ENCODE results near the gene DPEP1.
"Not testable (repeated sequence)": the region's sequence is repeated elsewhere in the genome, so short reads cannot be mapped to it uniquely, and the experiment has no call there.

The DPEP1 gene

GRCh38 chr16:89661215-89661614 is 47.8 kb downstream of the DPEP1 start:
- peaks cover 23% of the 10 kb centered on the region for H3K4me1 ChIP-seq (ENCODE audit: insufficient read depth, low read length, severe bottlenecking)
- H4K20me1 ChIP-seq (ENCODE audit: insufficient read depth, low read length), result no peaks in the 10 kb centered on the region
- 0 out of 2 replicates have a peak, but pooled peaks cover 3% of the 10 kb centered on the region for H3K9me3 ChIP-seq (ENCODE audit: low read length)
- H3K4me3 ChIP-seq (ENCODE audit: low read depth, low read length, poor library complexity, severe bottlenecking), result no peak overlapping the region
- no peak overlapping the region for H3K27ac ChIP-seq (ENCODE audit: low read depth, low read length, poor library complexity, severe bottlenecking)
- H3K9me2 ChIP-seq (ENCODE audit: low read depth, low read length), result no peaks in the 10 kb centered on the region
- H2AFZ ChIP-seq (ENCODE audit: low read length), result no peak overlapping the region
- H3K4me2 ChIP-seq (ENCODE audit: low read length), result no peak overlapping the region
- peaks cover 65% of the 10 kb centered on the region for H3K36me3 ChIP-seq (ENCODE audit: insufficient read depth, low read length)
- H3K79me2 ChIP-seq (ENCODE audit: insufficient read depth, low read length), result peaks cover 21% of the 10 kb centered on the region
- no peaks in the 10 kb centered on the region for H3F3A ChIP-seq (ENCODE audit: insufficient read depth, low read length)
- TF ChIP-seq EZH2 (IDR thresholded peaks at IDR 0.05; ENCODE audit: borderline replicate concordance, low read length) (no peak), CTCF (IDR thresholded peaks at IDR 0.05; ENCODE audit: low read length) (no peak)
- H3K9ac ChIP-seq (ENCODE audit: low read length), result no peak overlapping the region
- H3K27me3 ChIP-seq (ENCODE audit: insufficient read depth, low read length), result no peaks in the 10 kb centered on the region

GRCh38 chr16:89664238-89664637 is 50.8 kb downstream of the DPEP1 start:
- H3K9me3 ChIP-seq (ENCODE audit: low read length); H3K27me3 ChIP-seq (ENCODE audit: insufficient read depth, low read length); H3F3A ChIP-seq (ENCODE audit: insufficient read depth, low read length); H2AFZ ChIP-seq (ENCODE audit: low read length); H3K4me3 ChIP-seq (ENCODE audit: low read depth, low read length, poor library complexity, severe bottlenecking); H3K4me2 ChIP-seq (ENCODE audit: low read length); H3K9ac ChIP-seq (ENCODE audit: low read length); H3K4me1 ChIP-seq (ENCODE audit: insufficient read depth, low read length, severe bottlenecking); H4K20me1 ChIP-seq (ENCODE audit: insufficient read depth, low read length); H3K27ac ChIP-seq (ENCODE audit: low read depth, low read length, poor library complexity, severe bottlenecking); H3K9me2 ChIP-seq (ENCODE audit: low read depth, low read length); H3K79me2 ChIP-seq (ENCODE audit: insufficient read depth, low read length): not testable (repeated sequence)
- H3K36me3 ChIP-seq (ENCODE audit: insufficient read depth, low read length), result peaks cover 66% of the 10 kb centered on the region

GRCh38 chr16:89667000-89667399 is 53.6 kb downstream of the DPEP1 start:
- H3K9ac ChIP-seq (ENCODE audit: low read length); H3F3A ChIP-seq (ENCODE audit: insufficient read depth, low read length); H2AFZ ChIP-seq (ENCODE audit: low read length); H3K79me2 ChIP-seq (ENCODE audit: insufficient read depth, low read length); H3K4me1 ChIP-seq (ENCODE audit: insufficient read depth, low read length, severe bottlenecking); H3K9me3 ChIP-seq (ENCODE audit: low read length); H3K27ac ChIP-seq (ENCODE audit: low read depth, low read length, poor library complexity, severe bottlenecking); H3K4me3 ChIP-seq (ENCODE audit: low read depth, low read length, poor library complexity, severe bottlenecking); H3K27me3 ChIP-seq (ENCODE audit: insufficient read depth, low read length); H3K4me2 ChIP-seq (ENCODE audit: low read length); H4K20me1 ChIP-seq (ENCODE audit: insufficient read depth, low read length); H3K9me2 ChIP-seq (ENCODE audit: low read depth, low read length): not testable (repeated sequence)
- H3K36me3 ChIP-seq (ENCODE audit: insufficient read depth, low read length), result peaks cover 41% of the 10 kb centered on the region
- TF ChIP-seq CTCF (IDR thresholded peaks at IDR 0.05; ENCODE audit: low read length), result peak; percentile 34; the same call in 1 of the 2 replicates

GRCh38 chr16:89667633-89668032 is 54.2 kb downstream of the DPEP1 start:
- TF ChIP-seq EZH2 (IDR thresholded peaks at IDR 0.05; ENCODE audit: borderline replicate concordance, low read length) (no peak), CTCF (IDR thresholded peaks at IDR 0.05; ENCODE audit: low read length) (no peak)
- Histone ChIP-seq H3K4me2 (ENCODE audit: low read length) (no peak overlapping the region), H3K36me3 (ENCODE audit: insufficient read depth, low read length) (peaks cover 35% of the 10 kb centered on the region)

More at GRCh38 chr16:89667633-89668032, 54.2 kb downstream of the DPEP1 start:
- Histone ChIP-seq H3F3A (ENCODE audit: insufficient read depth, low read length) (no peaks in the 10 kb centered on the region), H3K9me2 (ENCODE audit: low read depth, low read length) (no peaks in the 10 kb centered on the region), H3K27ac (ENCODE audit: low read depth, low read length, poor library complexity, severe bottlenecking) (no peak overlapping the region), H2AFZ (ENCODE audit: low read length) (no peak overlapping the region), H3K4me1 (ENCODE audit: insufficient read depth, low read length, severe bottlenecking) (no peaks in the 10 kb centered on the region), H4K20me1 (ENCODE audit: insufficient read depth, low read length) (no peaks in the 10 kb centered on the region), H3K4me3 (ENCODE audit: low read depth, low read length, poor library complexity, severe bottlenecking) (no peak overlapping the region), H3K9ac (ENCODE audit: low read length) (no peak overlapping the region), H3K9me3 (ENCODE audit: low read length) (0 out of 2 replicates have a peak, but pooled peaks cover 8% of the 10 kb centered on the region), H3K79me2 (ENCODE audit: insufficient read depth, low read length) (no peaks in the 10 kb centered on the region), H3K27me3 (ENCODE audit: insufficient read depth, low read length) (no peaks in the 10 kb centered on the region)
